GM21423 (cell line): ENCODE data around the gene MRC2.
A peak's percentile ranks its signal among the peaks of the same experiment; 100 is the strongest.
"Not testable (repeated sequence)": the region's sequence is repeated elsewhere in the genome, so short reads cannot be mapped to it uniquely, and the experiment has no call there.

Experiments used
- ATAC-seq: cut with Tn5 transposase; IDR thresholded peaks from one replicate; pipeline ENCODE4 v1.9.1; 2021; ENCODE audit warnings: mild to moderate bottlenecking, moderate library complexity; ENCODE audit not compliant: unreplicated experiment

The MRC2 gene

GRCh38 chr17:62627219-62627903, at the start of gene MRC2:
MRC2 (plus strand) TSS chr17:62627670; CDS start chr17:62627803, 133 bp downstream.
- no peak for ATAC-seq

GRCh38 chr17:62578757-62579487, 48.5 kb upstream of the MRC2 start:
- no peak for ATAC-seq

- ATAC-seq: no peak
Observed at GRCh38 chr17:62580947-62581346, 46.5 kb upstream of the MRC2 start.

- no peak for ATAC-seq
Observed at GRCh38 chr17:62581764-62582163, 45.7 kb upstream of the MRC2 start.

GRCh38 chr17:62587554-62587953, 39.9 kb upstream of the MRC2 start:
- ATAC-seq: no peak

- no peak for ATAC-seq
Observed at GRCh38 chr17:62588109-62588508, 39.4 kb upstream of the MRC2 start.

GRCh38 chr17:62591333-62591732, 36.1 kb upstream of the MRC2 start:
- no peak for ATAC-seq

GRCh38 chr17:62591822-62592221, 35.6 kb upstream of the MRC2 start:
- ATAC-seq: not testable (repeated sequence)

GRCh38 chr17:62592341-62593099, 35.0 kb upstream of the MRC2 start:
- ATAC-seq: no peak

- no peak for ATAC-seq
Observed at GRCh38 chr17:62595484-62595883, 32.0 kb upstream of the MRC2 start.

- ATAC-seq: no peak
Observed at GRCh38 chr17:62596662-62597061, 30.8 kb upstream of the MRC2 start.

GRCh38 chr17:62597150-62597549, 30.3 kb upstream of the MRC2 start:
- ATAC-seq: no peak

GRCh38 chr17:62597920-62598319, 29.6 kb upstream of the MRC2 start:
- ATAC-seq: no peak

GRCh38 chr17:62599964-62600657, 27.4 kb upstream of the MRC2 start:
- no peak for ATAC-seq

- no peak for ATAC-seq
Observed at GRCh38 chr17:62600805-62601204, 26.7 kb upstream of the MRC2 start.

- no peak for ATAC-seq
Observed at GRCh38 chr17:62601471-62601870, 26.0 kb upstream of the MRC2 start.

- ATAC-seq: not testable (repeated sequence)
Observed at GRCh38 chr17:62603783-62604182, 23.7 kb upstream of the MRC2 start.

GRCh38 chr17:62605588-62605987, 21.9 kb upstream of the MRC2 start:
- ATAC-seq: no peak

- ATAC-seq: peak; percentile 77
Observed at GRCh38 chr17:62611292-62611691, 16.2 kb upstream of the MRC2 start.

GRCh38 chr17:62611728-62612127, 15.7 kb upstream of the MRC2 start:
- peak; percentile 37 for ATAC-seq

- ATAC-seq: not testable (repeated sequence)
Observed at GRCh38 chr17:62612289-62612688, 15.2 kb upstream of the MRC2 start.
